ENCODE measurements around the gene SYCE3.
"Not testable (repeated sequence)": the region's sequence is repeated elsewhere in the genome, so short reads cannot be mapped to it uniquely, and the experiment has no call there.

DNA sequence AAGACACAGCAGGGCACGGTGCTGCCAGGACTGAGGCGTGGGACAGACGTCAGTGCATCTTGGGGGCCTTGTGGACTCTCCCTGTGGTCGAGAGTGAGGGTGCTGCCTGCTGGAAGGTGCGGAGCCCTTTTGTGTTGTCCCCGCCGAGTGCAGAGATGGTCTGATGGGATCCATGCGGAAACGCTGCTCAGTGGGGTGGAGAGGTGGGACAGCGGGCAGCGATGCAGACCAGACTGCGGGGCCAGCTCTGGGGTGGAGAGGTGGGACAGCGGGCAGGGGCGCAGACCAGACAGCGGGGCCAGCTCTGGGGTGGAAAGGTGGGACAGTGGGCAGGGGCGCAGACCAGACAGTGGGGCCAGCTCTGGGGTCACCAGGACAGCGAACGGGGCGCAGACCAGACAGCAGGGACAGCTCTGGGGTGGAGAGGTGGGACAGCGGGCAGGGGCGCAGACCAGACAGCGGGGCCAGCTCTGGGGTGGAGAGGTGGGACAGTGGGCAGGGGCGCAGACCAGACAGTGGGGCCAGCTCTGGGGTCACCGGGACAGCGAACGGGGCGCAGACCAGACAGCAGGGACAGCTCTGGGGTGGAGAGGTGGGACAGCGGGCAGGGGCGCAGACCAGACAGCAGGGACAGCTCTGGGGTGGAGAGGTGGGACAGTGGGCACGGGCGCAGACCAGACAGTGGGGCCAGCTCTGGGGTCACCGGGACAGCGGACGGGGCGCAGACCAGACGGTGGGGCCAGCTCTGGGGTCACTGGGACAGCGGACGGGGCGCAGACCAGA lies 45.5 kb upstream of the SYCE3 start:
- TF ChIP-seq, protein P1, sequence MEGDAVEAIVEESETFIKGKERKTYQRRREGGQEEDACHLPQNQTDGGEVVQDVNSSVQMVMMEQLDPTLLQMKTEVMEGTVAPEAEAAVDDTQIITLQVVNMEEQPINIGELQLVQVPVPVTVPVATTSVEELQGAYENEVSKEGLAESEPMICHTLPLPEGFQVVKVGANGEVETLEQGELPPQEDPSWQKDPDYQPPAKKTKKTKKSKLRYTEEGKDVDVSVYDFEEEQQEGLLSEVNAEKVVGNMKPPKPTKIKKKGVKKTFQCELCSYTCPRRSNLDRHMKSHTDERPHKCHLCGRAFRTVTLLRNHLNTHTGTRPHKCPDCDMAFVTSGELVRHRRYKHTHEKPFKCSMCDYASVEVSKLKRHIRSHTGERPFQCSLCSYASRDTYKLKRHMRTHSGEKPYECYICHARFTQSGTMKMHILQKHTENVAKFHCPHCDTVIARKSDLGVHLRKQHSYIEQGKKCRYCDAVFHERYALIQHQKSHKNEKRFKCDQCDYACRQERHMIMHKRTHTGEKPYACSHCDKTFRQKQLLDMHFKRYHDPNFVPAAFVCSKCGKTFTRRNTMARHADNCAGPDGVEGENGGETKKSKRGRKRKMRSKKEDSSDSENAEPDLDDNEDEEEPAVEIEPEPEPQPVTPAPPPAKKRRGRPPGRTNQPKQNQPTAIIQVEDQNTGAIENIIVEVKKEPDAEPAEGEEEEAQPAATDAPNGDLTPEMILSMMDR (conservative IDR thresholded peaks at IDR 0.05; ENCODE audit: low read depth in 2 of 2), result not testable (repeated sequence)
- not testable (repeated sequence) for TF ChIP-seq EZH2 (IDR thresholded peaks at IDR 0.05; ENCODE audit: low read depth, unreplicated experiment)
- TF ChIP-seq, protein P2, sequence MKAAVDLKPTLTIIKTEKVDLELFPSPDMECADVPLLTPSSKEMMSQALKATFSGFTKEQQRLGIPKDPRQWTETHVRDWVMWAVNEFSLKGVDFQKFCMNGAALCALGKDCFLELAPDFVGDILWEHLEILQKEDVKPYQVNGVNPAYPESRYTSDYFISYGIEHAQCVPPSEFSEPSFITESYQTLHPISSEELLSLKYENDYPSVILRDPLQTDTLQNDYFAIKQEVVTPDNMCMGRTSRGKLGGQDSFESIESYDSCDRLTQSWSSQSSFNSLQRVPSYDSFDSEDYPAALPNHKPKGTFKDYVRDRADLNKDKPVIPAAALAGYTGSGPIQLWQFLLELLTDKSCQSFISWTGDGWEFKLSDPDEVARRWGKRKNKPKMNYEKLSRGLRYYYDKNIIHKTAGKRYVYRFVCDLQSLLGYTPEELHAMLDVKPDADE (IDR thresholded peaks at IDR 0.05), result not testable (repeated sequence)

Measured in GM23338 (cell line).